BLaER1 (cell line): ENCODE measurements around the gene MAFB.
A peak's percentile ranks its signal among the peaks of the same experiment; 100 is the strongest.

Experiments used
- H3K27ac ChIP-seq: shearing (Covaris generic); formaldehyde crosslinking; 2 replicates; pipeline ENCODE4 v1.8.1; 2022
- H3K27me3 ChIP-seq: shearing (Covaris generic); formaldehyde crosslinking; 2 replicates; pipeline ENCODE4 v1.8.1; 2022
- H3K36me3 ChIP-seq: shearing (Covaris generic); formaldehyde crosslinking; 2 replicates; pipeline ENCODE4 v1.8.1; 2022
- H3K4me1 ChIP-seq: shearing (Covaris generic); formaldehyde crosslinking; 2 replicates; pipeline ENCODE4 v1.8.1; 2022
- H3K4me2 ChIP-seq: shearing (Covaris generic); formaldehyde crosslinking; 2 replicates; pipeline ENCODE4 v1.8.1; 2022
- H3K4me3 ChIP-seq: shearing (Covaris generic); formaldehyde crosslinking; 2 replicates; pipeline ENCODE4 v1.8.1; 2022
- H3K9ac ChIP-seq: shearing (Covaris generic); formaldehyde crosslinking; 2 replicates; pipeline ENCODE4 v1.8.1; 2022
- H3K9me3 ChIP-seq: shearing (Covaris generic); formaldehyde crosslinking; 2 replicates; pipeline ENCODE4 v1.8.1; 2022
- H4K20me1 ChIP-seq: shearing (Covaris generic); formaldehyde crosslinking; 2 replicates; pipeline ENCODE4 v1.8.1; 2022
- Cebpa-rat ChIP-seq: shearing (Covaris generic); IDR thresholded peaks from 2 replicates; pipeline ENCODE4 v1.8.1; 2022

The MAFB gene

GRCh38 chr20:40690836-40691565 lies 2.0 kb upstream of the MAFB start:
- no peaks in the 10 kb centered on the region for H3K36me3 ChIP-seq
- no peak overlapping the region for H3K27ac ChIP-seq
- peaks cover 48% of the 10 kb centered on the region for H4K20me1 ChIP-seq
- peaks cover 14% of the 10 kb centered on the region for H3K4me1 ChIP-seq
- TF ChIP-seq Cebpa-rat: no peak
- 0 out of 2 replicates have a peak, but pooled peaks cover 6% of the 10 kb centered on the region for H3K9me3 ChIP-seq
- H3K9ac ChIP-seq: no peak overlapping the region
- H3K4me3 ChIP-seq: no peak overlapping the region
- no peak overlapping the region for H3K4me2 ChIP-seq
- H3K27me3 ChIP-seq: peaks cover 89% of the 10 kb centered on the region

- peaks cover 89% of the 10 kb centered on the region for H3K27me3 ChIP-seq
- H3K4me3 ChIP-seq: peak overlapping the region; percentile 73
- peak overlapping the region; percentile 65; the same call in 1 of the 2 replicates for H3K9ac ChIP-seq
- peaks cover 14% of the 10 kb centered on the region for H3K4me1 ChIP-seq
- H3K9me3 ChIP-seq: 0 out of 2 replicates have a peak, but pooled peaks cover 6% of the 10 kb centered on the region
- no peak for TF ChIP-seq Cebpa-rat
- peak overlapping the region; percentile 100 for H3K4me2 ChIP-seq
- H3K36me3 ChIP-seq: no peaks in the 10 kb centered on the region
- no peak overlapping the region for H3K27ac ChIP-seq
- peaks cover 53% of the 10 kb centered on the region for H4K20me1 ChIP-seq
Measured at GRCh38 chr20:40689943-40690835, 1.2 kb upstream of the MAFB start.

- H4K20me1 ChIP-seq: peaks cover 66% of the 10 kb centered on the region
- H3K4me3 ChIP-seq: peak overlapping the region; percentile 73
- peaks cover 14% of the 10 kb centered on the region for H3K4me1 ChIP-seq
- H3K4me2 ChIP-seq: peak overlapping the region; percentile 100
- H3K36me3 ChIP-seq: no peaks in the 10 kb centered on the region
- peak overlapping the region; percentile 65; the same call in 1 of the 2 replicates for H3K9ac ChIP-seq
- no peak overlapping the region for H3K27ac ChIP-seq
- H3K9me3 ChIP-seq: 0 out of 2 replicates have a peak, but pooled peaks cover 6% of the 10 kb centered on the region
- no peak for TF ChIP-seq Cebpa-rat
- H3K27me3 ChIP-seq: peaks cover 89% of the 10 kb centered on the region
Measured at GRCh38 chr20:40688129-40689099, 622 bp downstream of the MAFB start.

- Histone ChIP-seq H3K27ac (no peak overlapping the region), H3K36me3 (no peaks in the 10 kb centered on the region), H3K9ac (no peak overlapping the region), H3K4me1 (peaks cover 14% of the 10 kb centered on the region), H3K9me3 (0 out of 2 replicates have a peak, but pooled peaks cover 4% of the 10 kb centered on the region), H3K4me2 (peak overlapping the region; percentile 100; the same call in 1 of the 2 replicates), H3K27me3 (peaks cover 89% of the 10 kb centered on the region), H3K4me3 (peak overlapping the region; percentile 73), H4K20me1 (peaks cover 69% of the 10 kb centered on the region)
- TF ChIP-seq Cebpa-rat: no peak
Measured at GRCh38 chr20:40687384-40688128, 1.5 kb downstream of the MAFB start.

GRCh38 chr20:40686893-40687292 lies 2.1 kb downstream of the MAFB start:
- Histone ChIP-seq H3K4me1 (peaks cover 14% of the 10 kb centered on the region), H3K9ac (no peak overlapping the region)

GRCh38 chr20:40686434-40686882 lies 2.6 kb downstream of the MAFB start:
- H4K20me1 ChIP-seq: peaks cover 60% of the 10 kb centered on the region
- H3K27me3 ChIP-seq: peaks cover 88% of the 10 kb centered on the region
- H3K4me1 ChIP-seq: peaks cover 14% of the 10 kb centered on the region
- no peak overlapping the region for H3K9ac ChIP-seq
- H3K4me3 ChIP-seq: no peak overlapping the region
- no peak for TF ChIP-seq Cebpa-rat
- H3K36me3 ChIP-seq: no peaks in the 10 kb centered on the region
- H3K27ac ChIP-seq: no peak overlapping the region
- no peaks in the 10 kb centered on the region for H3K9me3 ChIP-seq
- no peak overlapping the region for H3K4me2 ChIP-seq

More at GRCh38 chr20:40686893-40687292, 2.1 kb downstream of the MAFB start:
- H3K27ac ChIP-seq: no peak overlapping the region
- no peak overlapping the region for H3K4me2 ChIP-seq
- H3K27me3 ChIP-seq: peaks cover 89% of the 10 kb centered on the region
- H3K9me3 ChIP-seq: no peaks in the 10 kb centered on the region
- peaks cover 64% of the 10 kb centered on the region for H4K20me1 ChIP-seq
- TF ChIP-seq Cebpa-rat: no peak
- H3K36me3 ChIP-seq: no peaks in the 10 kb centered on the region
- H3K4me3 ChIP-seq: no peak overlapping the region; the same call in 1 of the 2 replicates

- TF ChIP-seq Cebpa-rat: no peak
- Histone ChIP-seq H3K36me3 (no peaks in the 10 kb centered on the region), H4K20me1 (peaks cover 53% of the 10 kb centered on the region), H3K27me3 (peaks cover 84% of the 10 kb centered on the region), H3K9ac (no peak overlapping the region), H3K4me3 (no peak overlapping the region), H3K27ac (no peak overlapping the region), H3K4me1 (peaks cover 14% of the 10 kb centered on the region), H3K4me2 (no peak overlapping the region), H3K9me3 (no peaks in the 10 kb centered on the region)
Measured at GRCh38 chr20:40685349-40685748, 3.7 kb downstream of the MAFB start.

- Histone ChIP-seq H3K9ac (no peak overlapping the region), H3K4me1 (peaks cover 14% of the 10 kb centered on the region), H3K27me3 (peaks cover 81% of the 10 kb centered on the region), H3K36me3 (no peaks in the 10 kb centered on the region), H3K4me2 (no peak overlapping the region), H3K9me3 (no peaks in the 10 kb centered on the region), H4K20me1 (peaks cover 53% of the 10 kb centered on the region), H3K27ac (no peak overlapping the region), H3K4me3 (no peak overlapping the region)
- no peak for TF ChIP-seq Cebpa-rat
Measured at GRCh38 chr20:40683894-40684268, 5.2 kb downstream of the MAFB start.
